SU-DHL-6 (cell line): ENCODE measurements around the gene PWWP3B.

Experiments used
- H2AFZ ChIP-seq: fragments of 200-600 bp; sonication (generic); 2 replicates; pipeline ENCODE4 v1.6.1; 2014; ENCODE audit warnings: low read depth, mild to moderate bottlenecking, moderate library complexity, mixed read lengths, antibody characterized with exemption, low read length; ENCODE audit not compliant: severe bottlenecking
- H3F3A ChIP-seq: fragments of 200-600 bp; shearing (Covaris generic); 2 replicates; pipeline ENCODE4 v1.6.0; 2016; ENCODE audit warnings: antibody characterized with exemption, mild to moderate bottlenecking; ENCODE audit not compliant: insufficient read depth
- H3K27ac ChIP-seq: fragments of 200-600 bp; sonication (generic); 2 replicates; pipeline ENCODE4 v1.5.1; 2016; ENCODE audit warnings: low read depth, mild to moderate bottlenecking, low read length, moderate library complexity, mixed read lengths
- H3K27me3 ChIP-seq: fragments of 200-600 bp; sonication (generic), shearing (Covaris generic); 2 replicates; pipeline ENCODE4 v1.6.0; 2014; ENCODE audit warnings: mild to moderate bottlenecking, low read length
- H3K36me3 ChIP-seq: fragments of 200-600 bp; sonication (generic); 2 replicates; pipeline ENCODE4 v1.6.1; 2014; ENCODE audit warnings: mild to moderate bottlenecking, low read length, mixed read lengths
- H3K4me2 ChIP-seq: fragments of 300-600, 200-600 bp; shearing (Covaris generic), sonication (generic); 2 replicates; pipeline ENCODE4 v1.6.0; 2014; ENCODE audit warnings: low read length, low read depth, mild to moderate bottlenecking; ENCODE audit not compliant: poor library complexity, severe bottlenecking
- H3K4me3 ChIP-seq: fragments of 200-600 bp; sonication (generic); 2 replicates; pipeline ENCODE4 v1.5.1; 2014; ENCODE audit warnings: antibody characterized with exemption, low read length, mild to moderate bottlenecking, mixed read lengths; ENCODE audit not compliant: insufficient read depth, poor library complexity, severe bottlenecking
- H3K79me2 ChIP-seq: fragments of 200-600 bp; sonication (generic); 2 replicates; pipeline ENCODE4 v1.6.1; 2014; ENCODE audit warnings: mild to moderate bottlenecking, low read length, moderate library complexity; ENCODE audit not compliant: insufficient read depth
- H3K9ac ChIP-seq: fragments of 200-600 bp; sonication (generic); 2 replicates; pipeline ENCODE4 v1.7.0; 2014; ENCODE audit warnings: mild to moderate bottlenecking, low read length
- H3K9me2 ChIP-seq: fragments of 200-600 bp; sonication (generic); replicated peaks from 2 replicates; pipeline ENCODE4 v1.6.1; 2014; ENCODE audit warnings: low read length; ENCODE audit not compliant: insufficient read depth
- H3K9me3 ChIP-seq: fragments of 200-600 bp; sonication (generic); 2 replicates; pipeline ENCODE4 v1.6.1; 2014; ENCODE audit warnings: low read length, mixed read lengths; ENCODE audit not compliant: insufficient read depth
- H4K20me1 ChIP-seq: fragments of 200-600 bp; sonication (generic); 2 replicates; pipeline ENCODE4 v1.6.1; 2014; ENCODE audit warnings: low read depth, mild to moderate bottlenecking, antibody characterized with exemption, low read length, moderate library complexity, mixed read lengths
- EZH2phosphoT487 ChIP-seq: fragments of 200-600 bp; sonication (generic), shearing (Covaris generic); conservative IDR thresholded peaks from 2 replicates; pipeline ENCODE4 v1.6.1; 2018; ENCODE audit warnings: mild to moderate bottlenecking, antibody characterized with exemption, low read length, moderate library complexity, mixed read lengths
- TF ChIP-seq, protein P1 (sequence below): fragments of 200-600 bp; sonication (generic); IDR thresholded peaks from one replicate; pipeline ENCODE4 v1.5.1; 2017; ENCODE audit warnings: antibody characterized with exemption, mild to moderate bottlenecking, low read length, moderate library complexity; ENCODE audit not compliant: insufficient read depth, poor library complexity, severe bottlenecking

The PWWP3B gene

DNA sequence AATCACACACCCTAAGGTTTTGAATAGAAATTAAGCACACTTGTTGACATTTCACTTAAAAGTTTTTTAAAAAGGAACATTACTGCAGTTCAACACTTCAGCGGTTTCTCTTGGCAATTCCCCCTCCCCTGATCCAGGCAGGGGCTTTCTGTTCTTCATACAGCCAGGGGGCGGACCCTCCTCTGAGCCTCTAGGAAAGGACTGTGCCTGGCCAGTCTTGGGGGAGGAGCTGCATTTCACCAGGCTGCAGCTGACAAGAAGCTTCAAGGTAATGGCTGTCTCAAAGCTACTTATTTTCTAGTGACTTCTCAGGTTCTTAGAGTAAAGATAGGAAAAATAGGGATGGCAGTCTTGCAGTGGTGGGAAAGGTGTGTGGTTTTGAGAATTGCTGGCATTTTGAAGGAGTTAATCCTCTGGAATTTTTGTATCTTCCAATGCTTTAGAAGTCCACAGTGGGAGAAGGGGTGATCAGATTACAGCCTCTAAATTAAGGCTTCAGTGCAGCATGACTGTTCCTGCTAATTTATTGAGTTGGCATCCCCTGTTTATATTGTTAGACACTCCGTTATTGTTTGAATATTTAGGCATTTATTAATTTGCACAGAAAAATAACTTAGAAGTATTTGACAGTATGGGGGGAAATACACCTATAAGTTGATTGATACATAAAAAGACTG, 33.5 kb downstream of the PWWP3B start:
- no peak overlapping the region for H2AFZ ChIP-seq
- no peak overlapping the region for H3K9ac ChIP-seq
- H3K4me3 ChIP-seq: no peak overlapping the region
- no peaks in the 10 kb centered on the region for H3K79me2 ChIP-seq
- no peak for TF ChIP-seq EZH2phosphoT487
- TF ChIP-seq, protein P1, sequence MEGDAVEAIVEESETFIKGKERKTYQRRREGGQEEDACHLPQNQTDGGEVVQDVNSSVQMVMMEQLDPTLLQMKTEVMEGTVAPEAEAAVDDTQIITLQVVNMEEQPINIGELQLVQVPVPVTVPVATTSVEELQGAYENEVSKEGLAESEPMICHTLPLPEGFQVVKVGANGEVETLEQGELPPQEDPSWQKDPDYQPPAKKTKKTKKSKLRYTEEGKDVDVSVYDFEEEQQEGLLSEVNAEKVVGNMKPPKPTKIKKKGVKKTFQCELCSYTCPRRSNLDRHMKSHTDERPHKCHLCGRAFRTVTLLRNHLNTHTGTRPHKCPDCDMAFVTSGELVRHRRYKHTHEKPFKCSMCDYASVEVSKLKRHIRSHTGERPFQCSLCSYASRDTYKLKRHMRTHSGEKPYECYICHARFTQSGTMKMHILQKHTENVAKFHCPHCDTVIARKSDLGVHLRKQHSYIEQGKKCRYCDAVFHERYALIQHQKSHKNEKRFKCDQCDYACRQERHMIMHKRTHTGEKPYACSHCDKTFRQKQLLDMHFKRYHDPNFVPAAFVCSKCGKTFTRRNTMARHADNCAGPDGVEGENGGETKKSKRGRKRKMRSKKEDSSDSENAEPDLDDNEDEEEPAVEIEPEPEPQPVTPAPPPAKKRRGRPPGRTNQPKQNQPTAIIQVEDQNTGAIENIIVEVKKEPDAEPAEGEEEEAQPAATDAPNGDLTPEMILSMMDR: no peak
- H3K27me3 ChIP-seq: no peaks in the 10 kb centered on the region
- H3K36me3 ChIP-seq: no peaks in the 10 kb centered on the region
- H3K4me2 ChIP-seq: no peak overlapping the region
- no peaks in the 10 kb centered on the region for H3K9me3 ChIP-seq
- H3K9me2 ChIP-seq: no peaks in the 10 kb centered on the region
- no peaks in the 10 kb centered on the region for H4K20me1 ChIP-seq
- H3F3A ChIP-seq: no peaks in the 10 kb centered on the region
- H3K27ac ChIP-seq: no peak overlapping the region

DNA sequence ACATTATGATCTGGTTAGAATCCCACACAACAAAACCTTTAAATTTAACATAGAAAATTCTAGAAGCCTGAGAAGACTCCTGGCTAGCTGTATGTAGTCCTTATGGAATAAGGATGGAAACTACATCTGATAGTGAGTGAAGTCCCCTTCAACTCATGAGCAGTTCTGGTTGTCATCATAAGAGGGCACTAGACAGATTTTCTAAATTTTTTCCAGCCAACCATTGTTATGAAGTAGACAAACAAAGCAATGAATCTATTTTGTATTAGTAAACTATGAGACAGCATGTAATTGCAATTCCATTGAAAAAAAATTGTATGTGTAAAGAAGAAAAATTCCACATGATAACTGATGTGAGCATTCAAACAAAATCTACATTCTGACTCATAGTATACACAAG, 35.2 kb downstream of the PWWP3B start:
- Histone ChIP-seq H3K79me2 (no peaks in the 10 kb centered on the region), H3K4me3 (no peak overlapping the region), H3K27ac (no peak overlapping the region), H2AFZ (no peak overlapping the region), H3K36me3 (no peaks in the 10 kb centered on the region), H4K20me1 (no peaks in the 10 kb centered on the region), H3K4me2 (no peak overlapping the region), H3K9me3 (no peaks in the 10 kb centered on the region), H3F3A (no peaks in the 10 kb centered on the region), H3K9ac (no peak overlapping the region), H3K27me3 (no peaks in the 10 kb centered on the region), H3K9me2 (no peaks in the 10 kb centered on the region)
- no peak for TF ChIP-seq EZH2phosphoT487
- TF ChIP-seq, protein P1: no peak

DNA sequence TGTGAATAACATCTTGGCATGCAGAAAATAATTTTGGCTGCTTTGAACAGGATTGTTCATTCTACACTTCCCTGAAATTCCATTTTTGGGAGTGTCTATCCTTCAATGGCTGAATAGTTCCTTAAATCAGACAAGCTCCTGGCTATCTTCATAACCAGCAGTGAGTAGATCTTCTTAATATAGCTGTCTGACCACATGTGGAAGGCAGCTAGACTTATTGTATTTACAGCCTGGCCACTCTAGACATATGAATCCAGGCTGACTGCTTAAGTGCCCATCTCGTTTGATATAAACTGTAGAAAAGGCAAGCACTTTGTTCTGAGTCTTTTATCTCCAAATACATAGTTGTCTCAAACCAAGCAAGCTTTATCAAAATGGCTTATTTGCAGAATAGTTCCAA, 40.0 kb downstream of the PWWP3B start:
- no peak overlapping the region for H3K9ac ChIP-seq
- no peaks in the 10 kb centered on the region for H3K36me3 ChIP-seq
- no peak overlapping the region for H3K4me3 ChIP-seq
- H3K9me3 ChIP-seq: no peaks in the 10 kb centered on the region
- no peak overlapping the region for H3K4me2 ChIP-seq
- no peaks in the 10 kb centered on the region for H4K20me1 ChIP-seq
- H3K27me3 ChIP-seq: no peaks in the 10 kb centered on the region
- no peak overlapping the region for H2AFZ ChIP-seq
- H3K79me2 ChIP-seq: no peaks in the 10 kb centered on the region
- H3K9me2 ChIP-seq: no peaks in the 10 kb centered on the region
- no peaks in the 10 kb centered on the region for H3F3A ChIP-seq
- H3K27ac ChIP-seq: no peak overlapping the region
- TF ChIP-seq, protein P1: no peak
- no peak for TF ChIP-seq EZH2phosphoT487
